HepG2 (cell line): Measurements from ENCODE around the gene RPL31. TPM values are rescaled to one million over a fixed set of nuclear protein-coding genes. Genes with fewer than 3 reads are reported as not detected.

Source experiments
- DNMT1 ChIP-seq: sonication (generic); formaldehyde crosslinking; IDR thresholded peaks from 2 replicates; pipeline ENCODE4 v1.5.1; 2020; ENCODE audit warnings: mild to moderate bottlenecking, missing genetic modification reagents
- FOXA1 ChIP-seq, 2 experiments: fragments of 450-650 bp in 1 of 2; sonication (generic) in 1 of 2; formaldehyde crosslinking in 1 of 2; IDR thresholded peaks; 2 replicates each; pipeline versions ENCODE4 v1.4.0 to v1.6.1; 2016 to 2020; ENCODE audit warnings: missing genetic modification reagents in 1 of 2
- HOXA3 ChIP-seq: sonication (generic); formaldehyde crosslinking; IDR thresholded peaks from 2 replicates; pipeline ENCODE4 v1.5.0; 2020; ENCODE audit warnings: missing genetic modification reagents
- KAT7 ChIP-seq: IDR thresholded peaks from 2 replicates; pipeline ENCODE4 v1.6.1; 2018; ENCODE audit warnings: borderline replicate concordance, missing compliant biosample characterization
- KDM4B ChIP-seq: sonication (generic); formaldehyde crosslinking; IDR thresholded peaks from 2 replicates; pipeline ENCODE4 v1.4.0; 2020; ENCODE audit warnings: missing genetic modification reagents
- MED13 ChIP-seq: sonication (generic); formaldehyde crosslinking; IDR thresholded peaks from 2 replicates; pipeline ENCODE4 v1.5.0; 2020; ENCODE audit warnings: missing genetic modification reagents
- RFXANK ChIP-seq: IDR thresholded peaks from 2 replicates; pipeline ENCODE4 v1.6.1; 2016
- SATB2 ChIP-seq: sonication (generic); formaldehyde crosslinking; IDR thresholded peaks from 2 replicates; pipeline ENCODE4 v1.5.0; 2020; ENCODE audit warnings: missing genetic modification reagents
- SIN3B ChIP-seq: fragments of 150-350 bp; IDR thresholded peaks from 2 replicates; pipeline ENCODE4 v1.6.1; 2014; ENCODE audit warnings: low read length
- ZNF253 ChIP-seq: sonication (generic); formaldehyde crosslinking; IDR thresholded peaks from 2 replicates; pipeline ENCODE4 v1.8.0; 2022; ENCODE audit warnings: mild to moderate bottlenecking, missing genetic modification reagents, borderline replicate concordance
- ZNF30 ChIP-seq: sonication (generic); formaldehyde crosslinking; IDR thresholded peaks from 2 replicates; pipeline ENCODE4 v1.5.0; 2020; ENCODE audit warnings: mild to moderate bottlenecking, missing genetic modification reagents
- ZNF562 ChIP-seq: sonication (generic); formaldehyde crosslinking; IDR thresholded peaks from 2 replicates; pipeline ENCODE4 v1.8.0; 2022; ENCODE audit warnings: missing genetic modification reagents, borderline replicate concordance
- ZNF7 ChIP-seq: IDR thresholded peaks from 2 replicates; pipeline ENCODE4 v1.6.1; 2016; ENCODE audit warnings: missing biosample characterization, missing genetic modification reagents
- ZNF772 ChIP-seq: sonication (generic); formaldehyde crosslinking; IDR thresholded peaks from 2 replicates; pipeline ENCODE4 v1.5.0; 2020; ENCODE audit warnings: mild to moderate bottlenecking, missing genetic modification reagents
- ZSCAN31 ChIP-seq: sonication (generic); formaldehyde crosslinking; IDR thresholded peaks from 2 replicates; pipeline ENCODE4 v1.5.0; 2020; ENCODE audit warnings: low read depth, mild to moderate bottlenecking, missing genetic modification reagents
- polyA plus RNA-seq, 8 experiments: library from polyadenylated mRNA; depleted of rRNA in 3 of 8; stranded (reverse) in 7 of 8; unstranded in 1 of 8; fragments of >200 nt; fragmentation: Illumina TruSeq in 4 of 8; extraction: Trizol in 4 of 8; gene quantifications; 2 replicates each; pipeline versions ENCODE4 v1.2.1 to v1.2.3, GENCODE V29; 2011 to 2016; ENCODE audit warnings: low read depth in 4 of 8, missing spikeins in 1 of 8, mixed read lengths in 1 of 8; ENCODE audit not compliant: insufficient read depth in 1 of 8
- total RNA-seq, 5 experiments: library from RNA; depleted of rRNA; stranded (reverse); fragments of >200 nt; fragmentation: Illumina TruSeq; extraction: Trizol; gene quantifications; 2 replicates each; pipeline ENCODE4 v1.2.3, GENCODE V29; 2016; ENCODE audit warnings: low read depth in 1 of 5
- TF ChIP-seq, protein P1 (sequence below): sonication (generic); formaldehyde crosslinking; IDR thresholded peaks from 2 replicates; pipeline ENCODE4 v1.5.0; 2020; ENCODE audit warnings: mild to moderate bottlenecking, missing genetic modification reagents
- TF ChIP-seq, protein P2 (sequence below): sonication (generic); formaldehyde crosslinking; IDR thresholded peaks from 2 replicates; pipeline ENCODE4 v1.4.0; 2020; ENCODE audit warnings: mild to moderate bottlenecking, missing genetic modification reagents
- TF ChIP-seq, protein P3 (sequence below): IDR thresholded peaks from 2 replicates; pipeline ENCODE4 v1.6.1; 2016; ENCODE audit warnings: mild to moderate bottlenecking
- TF ChIP-seq, protein P4 (sequence below), 2 experiments: IDR thresholded peaks; 2 replicates each; pipeline ENCODE4 v1.6.1; 2011 to 2012; ENCODE audit warnings: low read length in 2 of 2, borderline replicate concordance in 1 of 2, low read depth in 1 of 2, mild to moderate bottlenecking in 1 of 2, moderate library complexity in 1 of 2
- TF ChIP-seq, protein P5 (sequence below): IDR thresholded peaks from 2 replicates; pipeline ENCODE4 v1.6.1; 2016; ENCODE audit warnings: missing genetic modification reagents, missing compliant biosample characterization
- TF ChIP-seq, protein P6 (sequence below): sonication (generic); formaldehyde crosslinking; IDR thresholded peaks from 2 replicates; pipeline ENCODE4 v1.5.1; 2020; ENCODE audit warnings: missing genetic modification reagents, mild to moderate bottlenecking, borderline replicate concordance

The RPL31 gene
- total and polyA plus RNA-seq, 2 of the 13 experiments (the other 11 are each of a cell fraction or from before 2014, with no cell fraction given): 3,331 to 3,582 TPM

DNA sequence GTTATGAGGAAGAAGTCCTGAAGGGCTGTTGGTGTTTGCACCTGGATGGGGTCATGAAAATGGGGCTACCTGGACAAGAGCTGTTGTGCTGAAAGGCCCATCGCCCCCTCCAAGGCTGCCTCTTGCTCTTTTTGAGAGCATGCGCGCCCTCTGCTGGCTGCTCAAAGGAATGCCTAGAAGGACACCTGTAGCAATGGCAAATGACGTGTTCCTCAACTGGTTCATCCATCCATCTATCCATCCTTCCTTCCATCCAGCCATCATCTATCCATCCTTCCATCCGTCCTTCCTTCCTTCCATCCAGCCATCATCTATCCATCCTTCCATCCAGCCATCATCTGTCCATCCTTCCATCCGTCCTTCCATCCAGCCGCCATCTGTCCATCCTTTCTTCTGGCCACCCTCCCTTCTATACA lies 17.2 kb upstream of the RPL31 start (continued):
- TF ChIP-seq ZNF253 (CRISPR knock-in tag) (no peak), KAT7 (no peak), HOXA3 (CRISPR knock-in tag) (no peak), SIN3B (no peak), KDM4B (no peak), DNMT1 (CRISPR knock-in tag) (peak; percentile 90; the same call in 1 of the 2 replicates), SATB2 (no peak), ZNF772 (no peak), ZNF562 (CRISPR knock-in tag) (no peak), FOXA1 (IDR thresholded peaks at IDR 0.05) (no peak), FOXA1 (CRISPR knock-in tag; IDR thresholded peaks at IDR 0.05) (no peak), RFXANK (CRISPR knock-in tag) (no peak), ZNF7 (CRISPR knock-in tag) (no peak), ZNF30 (CRISPR knock-in tag) (no peak), MED13 (CRISPR knock-in tag) (no peak), ZSCAN31 (CRISPR knock-in tag) (no peak; the same call in 1 of the 2 replicates)
- TF ChIP-seq, protein P1, sequence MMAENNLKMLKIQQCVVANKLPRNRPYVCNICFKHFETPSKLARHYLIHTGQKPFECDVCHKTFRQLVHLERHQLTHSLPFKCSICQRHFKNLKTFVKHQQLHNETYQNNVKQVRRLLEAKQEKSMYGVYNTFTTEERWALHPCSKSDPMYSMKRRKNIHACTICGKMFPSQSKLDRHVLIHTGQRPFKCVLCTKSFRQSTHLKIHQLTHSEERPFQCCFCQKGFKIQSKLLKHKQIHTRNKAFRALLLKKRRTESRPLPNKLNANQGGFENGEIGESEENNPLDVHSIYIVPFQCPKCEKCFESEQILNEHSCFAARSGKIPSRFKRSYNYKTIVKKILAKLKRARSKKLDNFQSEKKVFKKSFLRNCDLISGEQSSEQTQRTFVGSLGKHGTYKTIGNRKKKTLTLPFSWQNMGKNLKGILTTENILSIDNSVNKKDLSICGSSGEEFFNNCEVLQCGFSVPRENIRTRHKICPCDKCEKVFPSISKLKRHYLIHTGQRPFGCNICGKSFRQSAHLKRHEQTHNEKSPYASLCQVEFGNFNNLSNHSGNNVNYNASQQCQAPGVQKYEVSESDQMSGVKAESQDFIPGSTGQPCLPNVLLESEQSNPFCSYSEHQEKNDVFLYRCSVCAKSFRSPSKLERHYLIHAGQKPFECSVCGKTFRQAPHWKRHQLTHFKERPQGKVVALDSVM (CRISPR knock-in tag): no peak
- TF ChIP-seq, protein P2, sequence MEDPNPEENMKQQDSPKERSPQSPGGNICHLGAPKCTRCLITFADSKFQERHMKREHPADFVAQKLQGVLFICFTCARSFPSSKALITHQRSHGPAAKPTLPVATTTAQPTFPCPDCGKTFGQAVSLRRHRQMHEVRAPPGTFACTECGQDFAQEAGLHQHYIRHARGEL (CRISPR knock-in tag): no peak
- TF ChIP-seq, protein P3, sequence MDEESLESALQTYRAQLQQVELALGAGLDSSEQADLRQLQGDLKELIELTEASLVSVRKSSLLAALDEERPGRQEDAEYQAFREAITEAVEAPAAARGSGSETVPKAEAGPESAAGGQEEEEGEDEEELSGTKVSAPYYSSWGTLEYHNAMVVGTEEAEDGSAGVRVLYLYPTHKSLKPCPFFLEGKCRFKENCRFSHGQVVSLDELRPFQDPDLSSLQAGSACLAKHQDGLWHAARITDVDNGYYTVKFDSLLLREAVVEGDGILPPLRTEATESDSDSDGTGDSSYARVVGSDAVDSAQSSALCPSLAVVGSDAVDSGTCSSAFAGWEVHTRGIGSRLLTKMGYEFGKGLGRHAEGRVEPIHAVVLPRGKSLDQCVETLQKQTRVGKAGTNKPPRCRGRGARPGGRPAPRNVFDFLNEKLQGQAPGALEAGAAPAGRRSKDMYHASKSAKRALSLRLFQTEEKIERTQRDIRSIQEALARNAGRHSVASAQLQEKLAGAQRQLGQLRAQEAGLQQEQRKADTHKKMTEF (CRISPR knock-in tag): no peak
- TF ChIP-seq, protein P4, sequence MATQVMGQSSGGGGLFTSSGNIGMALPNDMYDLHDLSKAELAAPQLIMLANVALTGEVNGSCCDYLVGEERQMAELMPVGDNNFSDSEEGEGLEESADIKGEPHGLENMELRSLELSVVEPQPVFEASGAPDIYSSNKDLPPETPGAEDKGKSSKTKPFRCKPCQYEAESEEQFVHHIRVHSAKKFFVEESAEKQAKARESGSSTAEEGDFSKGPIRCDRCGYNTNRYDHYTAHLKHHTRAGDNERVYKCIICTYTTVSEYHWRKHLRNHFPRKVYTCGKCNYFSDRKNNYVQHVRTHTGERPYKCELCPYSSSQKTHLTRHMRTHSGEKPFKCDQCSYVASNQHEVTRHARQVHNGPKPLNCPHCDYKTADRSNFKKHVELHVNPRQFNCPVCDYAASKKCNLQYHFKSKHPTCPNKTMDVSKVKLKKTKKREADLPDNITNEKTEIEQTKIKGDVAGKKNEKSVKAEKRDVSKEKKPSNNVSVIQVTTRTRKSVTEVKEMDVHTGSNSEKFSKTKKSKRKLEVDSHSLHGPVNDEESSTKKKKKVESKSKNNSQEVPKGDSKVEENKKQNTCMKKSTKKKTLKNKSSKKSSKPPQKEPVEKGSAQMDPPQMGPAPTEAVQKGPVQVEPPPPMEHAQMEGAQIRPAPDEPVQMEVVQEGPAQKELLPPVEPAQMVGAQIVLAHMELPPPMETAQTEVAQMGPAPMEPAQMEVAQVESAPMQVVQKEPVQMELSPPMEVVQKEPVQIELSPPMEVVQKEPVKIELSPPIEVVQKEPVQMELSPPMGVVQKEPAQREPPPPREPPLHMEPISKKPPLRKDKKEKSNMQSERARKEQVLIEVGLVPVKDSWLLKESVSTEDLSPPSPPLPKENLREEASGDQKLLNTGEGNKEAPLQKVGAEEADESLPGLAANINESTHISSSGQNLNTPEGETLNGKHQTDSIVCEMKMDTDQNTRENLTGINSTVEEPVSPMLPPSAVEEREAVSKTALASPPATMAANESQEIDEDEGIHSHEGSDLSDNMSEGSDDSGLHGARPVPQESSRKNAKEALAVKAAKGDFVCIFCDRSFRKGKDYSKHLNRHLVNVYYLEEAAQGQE (IDR thresholded peaks at IDR 0.05; ENCODE audit: borderline replicate concordance in 1 of 2, low read depth in 1 of 2, low read length in 2 of 2): no peak
- TF ChIP-seq, protein P5, sequence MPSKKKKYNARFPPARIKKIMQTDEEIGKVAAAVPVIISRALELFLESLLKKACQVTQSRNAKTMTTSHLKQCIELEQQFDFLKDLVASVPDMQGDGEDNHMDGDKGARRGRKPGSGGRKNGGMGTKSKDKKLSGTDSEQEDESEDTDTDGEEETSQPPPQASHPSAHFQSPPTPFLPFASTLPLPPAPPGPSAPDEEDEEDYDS (CRISPR knock-in tag): no peak
- TF ChIP-seq, protein P6, sequence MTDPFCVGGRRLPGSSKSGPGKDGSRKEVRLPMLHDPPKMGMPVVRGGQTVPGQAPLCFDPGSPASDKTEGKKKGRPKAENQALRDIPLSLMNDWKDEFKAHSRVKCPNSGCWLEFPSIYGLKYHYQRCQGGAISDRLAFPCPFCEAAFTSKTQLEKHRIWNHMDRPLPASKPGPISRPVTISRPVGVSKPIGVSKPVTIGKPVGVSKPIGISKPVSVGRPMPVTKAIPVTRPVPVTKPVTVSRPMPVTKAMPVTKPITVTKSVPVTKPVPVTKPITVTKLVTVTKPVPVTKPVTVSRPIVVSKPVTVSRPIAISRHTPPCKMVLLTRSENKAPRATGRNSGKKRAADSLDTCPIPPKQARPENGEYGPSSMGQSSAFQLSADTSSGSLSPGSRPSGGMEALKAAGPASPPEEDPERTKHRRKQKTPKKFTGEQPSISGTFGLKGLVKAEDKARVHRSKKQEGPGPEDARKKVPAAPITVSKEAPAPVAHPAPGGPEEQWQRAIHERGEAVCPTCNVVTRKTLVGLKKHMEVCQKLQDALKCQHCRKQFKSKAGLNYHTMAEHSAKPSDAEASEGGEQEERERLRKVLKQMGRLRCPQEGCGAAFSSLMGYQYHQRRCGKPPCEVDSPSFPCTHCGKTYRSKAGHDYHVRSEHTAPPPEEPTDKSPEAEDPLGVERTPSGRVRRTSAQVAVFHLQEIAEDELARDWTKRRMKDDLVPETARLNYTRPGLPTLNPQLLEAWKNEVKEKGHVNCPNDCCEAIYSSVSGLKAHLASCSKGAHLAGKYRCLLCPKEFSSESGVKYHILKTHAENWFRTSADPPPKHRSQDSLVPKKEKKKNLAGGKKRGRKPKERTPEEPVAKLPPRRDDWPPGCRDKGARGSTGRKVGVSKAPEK (CRISPR knock-in tag): no peak
